Osteocyte (in vitro differentiated cells): ENCODE measurements around the gene DNASE2B. TPM values are rescaled to one million over a fixed set of nuclear protein-coding genes. Genes with fewer than 3 reads are reported as not detected.
"Not testable (repeated sequence)": the region's sequence is repeated elsewhere in the genome, so short reads cannot be mapped to it uniquely, and the experiment has no call there.

ENCODE experiments used
- DNase-seq: peaks from one replicate; pipeline ENCODE4 v3.0.0; 2021; ENCODE audit warnings: mixed read lengths; ENCODE audit not compliant: unreplicated experiment; ENCODE audit errors: extremely low spot score
- H3K27ac Mint-ChIP-seq: one replicate; pipeline ENCODE4 v1.8.0; 2021; ENCODE audit warnings: mild to moderate bottlenecking, mixed read lengths; ENCODE audit not compliant: unreplicated experiment
- H3K27me3 Mint-ChIP-seq: one replicate; pipeline ENCODE4 v1.8.0; 2021; ENCODE audit warnings: mixed read lengths; ENCODE audit not compliant: unreplicated experiment
- H3K36me3 Mint-ChIP-seq: one replicate; pipeline ENCODE4 v1.8.0; 2021; ENCODE audit warnings: mixed read lengths; ENCODE audit not compliant: unreplicated experiment
- H3K4me1 Mint-ChIP-seq: one replicate; pipeline ENCODE4 v1.8.0; 2021; ENCODE audit warnings: mixed read lengths; ENCODE audit not compliant: unreplicated experiment
- H3K4me3 Mint-ChIP-seq: one replicate; pipeline ENCODE4 v1.8.0; 2021; ENCODE audit warnings: mild to moderate bottlenecking, moderate library complexity, mixed read lengths; ENCODE audit not compliant: unreplicated experiment
- H3K9me3 Mint-ChIP-seq: one replicate; pipeline ENCODE4 v1.8.0; 2021; ENCODE audit warnings: mixed read lengths; ENCODE audit not compliant: unreplicated experiment
- CTCF ChIP-seq: fragments of 200-600 bp; sonication (generic); IDR thresholded peaks from 2 replicates; pipeline ENCODE4 v1.5.0; 2021; ENCODE audit warnings: antibody characterized with exemption, mild to moderate bottlenecking, moderate library complexity
- total RNA-seq: library from RNA; stranded (reverse); gene quantifications from 2 replicates; pipeline ENCODE4 v1.2.1, GENCODE V29; 2021

DNASE2B gene
- total RNA-seq, 1 donor from 2014 or later, result not detected

- Mint-ChIP-seq H3K4me1 (no peaks in the 10 kb centered on the region), H3K36me3 (no peaks in the 10 kb centered on the region), H3K27ac (no peak overlapping the region), H3K4me3 (no peak overlapping the region), H3K9me3 (peaks cover 12% of the 10 kb centered on the region), H3K27me3 (peaks cover 32% of the 10 kb centered on the region)
- DNase-seq, result no peak
- peak; percentile 68 for TF ChIP-seq CTCF
Measured at GRCh38 chr1:84442256-84442655, 44.0 kb downstream of the DNASE2B start.

- H3K4me3 Mint-ChIP-seq, H3K27ac Mint-ChIP-seq, H3K36me3 Mint-ChIP-seq, DNase-seq, H3K4me1 Mint-ChIP-seq: not testable (repeated sequence)
- H3K9me3 Mint-ChIP-seq, result peaks cover 12% of the 10 kb centered on the region
- H3K27me3 Mint-ChIP-seq, result peaks cover 35% of the 10 kb centered on the region
Measured at GRCh38 chr1:84442747-84443646, 44.7 kb downstream of the DNASE2B start.

DNA sequence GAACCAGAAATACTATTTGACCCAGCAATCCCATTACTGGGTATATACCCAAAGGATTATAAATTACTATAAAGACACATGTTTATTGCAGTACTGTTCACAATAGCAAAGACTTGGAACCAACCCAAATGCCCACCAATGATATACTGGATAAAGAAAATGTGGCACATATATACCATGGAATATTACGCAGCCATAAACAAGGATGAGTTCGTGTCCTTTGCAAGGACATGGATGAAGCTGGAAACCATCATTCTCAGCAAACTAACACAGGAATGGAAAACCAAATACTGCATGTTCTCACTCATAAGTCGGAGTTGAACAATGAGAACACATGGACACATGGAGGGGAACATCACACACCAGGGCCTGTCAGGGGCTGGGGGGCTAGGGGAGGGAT, 50.4 kb downstream of the DNASE2B start:
- Mint-ChIP-seq H3K9me3 (peaks cover 12% of the 10 kb centered on the region), H3K27me3 (peaks cover 54% of the 10 kb centered on the region)
- not testable (repeated sequence) for H3K4me3 Mint-ChIP-seq, H3K4me1 Mint-ChIP-seq, DNase-seq, H3K27ac Mint-ChIP-seq, H3K36me3 Mint-ChIP-seq

GRCh38 chr1:84450910-84451309, 52.6 kb downstream of the DNASE2B start:
- H3K9me3 Mint-ChIP-seq, result peaks cover 2% of the 10 kb centered on the region
- H3K27me3 Mint-ChIP-seq, result peaks cover 54% of the 10 kb centered on the region
- H3K27ac Mint-ChIP-seq, result no peak overlapping the region
- TF ChIP-seq CTCF, result no peak
- no peaks in the 10 kb centered on the region for H3K4me1 Mint-ChIP-seq
- H3K4me3 Mint-ChIP-seq, result no peak overlapping the region
- H3K36me3 Mint-ChIP-seq, result no peaks in the 10 kb centered on the region
- DNase-seq, result no peak

- no peaks in the 10 kb centered on the region for H3K9me3 Mint-ChIP-seq
- H3K36me3 Mint-ChIP-seq, result no peaks in the 10 kb centered on the region
- no peak overlapping the region for H3K27ac Mint-ChIP-seq
- peaks cover 54% of the 10 kb centered on the region for H3K27me3 Mint-ChIP-seq
- no peak for DNase-seq
- H3K4me3 Mint-ChIP-seq, result no peak overlapping the region
- H3K4me1 Mint-ChIP-seq, result no peaks in the 10 kb centered on the region
- TF ChIP-seq CTCF, result no peak
Measured at GRCh38 chr1:84452436-84452835, 54.2 kb downstream of the DNASE2B start.

DNA sequence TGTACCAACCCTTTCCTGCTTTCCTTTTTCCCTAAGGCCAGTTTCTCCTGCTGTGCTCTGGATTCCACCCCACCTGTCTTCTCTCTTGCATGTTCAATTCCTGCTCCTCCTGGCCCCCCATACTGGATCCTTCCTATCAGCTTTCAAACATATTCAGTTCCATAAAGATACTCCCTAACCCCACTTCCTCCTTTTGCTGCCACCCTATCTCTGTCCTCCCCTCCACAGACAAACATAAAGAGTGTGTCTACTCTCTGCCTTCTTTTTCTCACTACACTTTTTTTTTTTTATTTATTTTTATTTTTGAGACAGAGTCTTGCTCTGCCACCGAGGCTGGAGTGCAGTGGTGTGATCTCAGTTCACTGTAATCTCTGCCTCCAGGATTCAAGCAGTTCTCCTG, 63.8 kb downstream of the DNASE2B start:
- no peaks in the 10 kb centered on the region for H3K36me3 Mint-ChIP-seq
- no peak overlapping the region for H3K4me3 Mint-ChIP-seq
- peaks cover 78% of the 10 kb centered on the region for H3K27me3 Mint-ChIP-seq
- TF ChIP-seq CTCF, result no peak
- H3K4me1 Mint-ChIP-seq, result no peaks in the 10 kb centered on the region
- no peak overlapping the region for H3K27ac Mint-ChIP-seq
- no peak for DNase-seq
- no peaks in the 10 kb centered on the region for H3K9me3 Mint-ChIP-seq
